Activated CD4-positive, alpha-beta T cell treated with anti-CD3 and anti-CD28 coated beads, Interleukin-2, amount 50 U/mL, for 48 hours (primary cell): ENCODE results near the gene TMEM8B.
"Not testable (repeated sequence)": the region's sequence is repeated elsewhere in the genome, so short reads cannot be mapped to it uniquely, and the experiment has no call there.

Experiments
- DNase-seq, 2 experiments: peaks; one replicate each; pipeline ENCODE4 v3.0.0-alpha.2; 2020

Gene TMEM8B

GRCh38 chr9:35909274-35909673 is 80.2 kb downstream of the TMEM8B start, which contains the start of gene SPAAR:
Gene SPAAR, plus strand, starts transcription at chr9:35909490. Its CDS starts 974 bp downstream, at chr9:35910464.
- DNase-seq = no peak

GRCh38 chr9:35909687-35910612 is 80.9 kb downstream of the TMEM8B start:
- no peak for DNase-seq

- peak; percentile 47 to 56 for DNase-seq
Observed at GRCh38 chr9:35910613-35911359, 81.8 kb downstream of the TMEM8B start.

GRCh38 chr9:35911690-35912089 is 82.7 kb downstream of the TMEM8B start:
- no peak for DNase-seq

- DNase-seq = no peak
Observed at GRCh38 chr9:35912791-35913400, 83.9 kb downstream of the TMEM8B start.

GRCh38 chr9:35913429-35913828 is 84.4 kb downstream of the TMEM8B start:
- not testable (repeated sequence) for DNase-seq

- no peak for DNase-seq
Observed at GRCh38 chr9:35914301-35914807, 85.3 kb downstream of the TMEM8B start.
